HG03280 (cell line): ENCODE measurements around the gene CYP24A1.

Source experiments
- ATAC-seq: cut with Tn5 transposase; IDR thresholded peaks from one replicate; pipeline ENCODE4 v1.9.1; 2021; ENCODE audit warnings: mild to moderate bottlenecking, moderate library complexity; ENCODE audit not compliant: unreplicated experiment

CYP24A1 gene

DNA sequence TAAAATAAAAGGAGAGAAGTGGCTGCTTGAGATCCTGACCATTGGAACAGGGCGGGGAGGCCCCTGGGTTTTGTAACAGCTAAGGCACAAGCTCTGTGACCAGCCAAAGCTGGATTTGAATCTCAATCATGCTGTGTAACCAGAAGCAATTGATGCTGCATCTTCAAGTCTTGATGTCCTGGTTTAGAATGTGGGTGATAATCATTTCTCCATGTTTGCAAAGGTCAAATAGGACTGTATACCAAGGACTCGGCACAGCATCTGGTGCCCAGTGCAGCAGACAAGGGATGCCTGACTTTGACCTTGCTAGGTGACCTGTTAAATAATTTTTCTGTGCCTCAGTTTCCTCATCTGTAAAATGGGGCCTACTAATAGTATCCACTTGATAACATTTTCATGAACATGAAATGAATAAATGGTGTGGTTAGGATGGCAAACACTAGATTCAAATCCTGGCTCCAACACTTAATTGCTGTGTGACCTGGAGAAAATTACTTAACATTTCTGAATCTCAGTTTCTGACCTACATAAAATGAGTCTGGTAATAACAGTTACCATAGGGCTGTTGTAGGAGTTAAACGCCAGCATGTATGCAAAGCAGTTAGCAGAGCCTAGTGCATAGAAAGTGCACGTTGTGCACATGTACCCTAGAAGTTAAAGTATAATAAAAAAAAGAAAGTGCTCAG is 57.1 kb downstream of the CYP24A1 start:
- ATAC-seq: no peak

DNA sequence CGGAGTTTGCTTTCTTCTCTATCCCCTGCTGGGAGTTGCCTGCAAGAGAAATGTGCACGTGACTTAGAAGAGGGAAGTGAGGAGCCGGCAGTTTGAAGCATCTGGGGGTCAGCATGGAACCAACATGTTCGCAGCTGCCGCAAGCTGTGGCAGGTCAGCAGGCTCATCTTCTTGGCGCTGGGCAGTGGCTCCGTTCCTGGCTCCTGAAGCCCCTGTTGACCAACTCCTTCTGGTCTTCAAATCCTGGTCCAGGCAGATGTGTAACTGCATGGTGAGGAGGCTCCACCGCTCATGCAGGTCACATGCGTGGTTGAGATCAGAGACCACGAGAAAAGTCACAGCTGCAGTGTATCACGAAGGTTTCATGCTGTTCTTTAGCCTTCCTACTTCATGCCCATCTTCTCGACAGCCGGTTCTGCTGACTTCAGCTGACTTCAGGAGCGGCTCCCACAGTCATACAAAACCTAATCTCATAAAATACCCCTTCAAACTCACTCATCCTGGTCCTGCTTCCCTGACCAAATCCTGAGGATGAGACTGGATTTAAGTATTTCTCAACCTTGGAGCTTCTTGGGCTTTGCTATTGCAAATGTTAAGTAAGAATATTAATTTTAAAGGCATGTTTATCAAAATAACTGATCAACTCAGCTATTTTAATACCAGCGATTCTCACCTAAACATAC is 58.5 kb downstream of the CYP24A1 start:
- no peak for ATAC-seq

DNA sequence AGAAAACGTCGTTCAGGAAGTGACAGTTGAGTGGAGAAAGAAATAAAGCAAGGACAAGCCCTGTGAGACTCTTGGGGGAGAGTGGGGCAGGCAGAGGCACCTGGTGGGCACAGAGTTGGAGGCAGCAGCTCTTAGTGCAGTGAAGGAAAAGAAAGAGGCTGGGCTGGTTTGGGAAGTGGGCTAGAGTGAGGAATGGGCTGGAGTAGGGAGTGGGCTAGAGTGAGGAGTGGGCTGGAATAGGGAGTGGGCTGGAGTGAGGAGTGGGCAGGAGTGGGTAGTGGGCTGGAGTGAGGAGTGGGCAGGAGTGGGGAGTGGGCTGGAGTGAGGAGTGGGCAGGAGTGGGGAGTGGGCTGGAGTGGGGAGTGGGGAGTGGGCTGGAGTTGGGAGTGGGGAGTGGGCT is 59.7 kb downstream of the CYP24A1 start:
- ATAC-seq: no peak

DNA sequence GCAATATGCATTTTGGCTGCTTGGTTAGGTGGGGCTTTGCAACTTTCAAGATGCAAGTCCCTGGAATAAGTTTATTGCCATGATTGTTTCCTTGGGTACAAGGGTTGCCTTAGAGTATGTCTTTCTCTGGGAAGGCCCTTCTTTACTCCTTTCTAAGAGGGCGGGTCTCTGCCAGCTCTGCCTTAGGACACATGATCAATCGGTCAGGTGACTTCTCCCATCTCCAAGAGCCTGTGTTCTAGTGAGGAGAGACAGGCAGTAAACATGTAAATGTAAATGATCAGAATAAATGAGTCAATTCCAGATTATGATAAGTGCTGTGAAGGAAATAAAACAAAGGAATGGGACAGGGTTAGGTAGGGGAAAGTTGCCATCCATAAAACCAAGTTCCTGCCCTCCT is 60.2 kb downstream of the CYP24A1 start:
- ATAC-seq: no peak

DNA sequence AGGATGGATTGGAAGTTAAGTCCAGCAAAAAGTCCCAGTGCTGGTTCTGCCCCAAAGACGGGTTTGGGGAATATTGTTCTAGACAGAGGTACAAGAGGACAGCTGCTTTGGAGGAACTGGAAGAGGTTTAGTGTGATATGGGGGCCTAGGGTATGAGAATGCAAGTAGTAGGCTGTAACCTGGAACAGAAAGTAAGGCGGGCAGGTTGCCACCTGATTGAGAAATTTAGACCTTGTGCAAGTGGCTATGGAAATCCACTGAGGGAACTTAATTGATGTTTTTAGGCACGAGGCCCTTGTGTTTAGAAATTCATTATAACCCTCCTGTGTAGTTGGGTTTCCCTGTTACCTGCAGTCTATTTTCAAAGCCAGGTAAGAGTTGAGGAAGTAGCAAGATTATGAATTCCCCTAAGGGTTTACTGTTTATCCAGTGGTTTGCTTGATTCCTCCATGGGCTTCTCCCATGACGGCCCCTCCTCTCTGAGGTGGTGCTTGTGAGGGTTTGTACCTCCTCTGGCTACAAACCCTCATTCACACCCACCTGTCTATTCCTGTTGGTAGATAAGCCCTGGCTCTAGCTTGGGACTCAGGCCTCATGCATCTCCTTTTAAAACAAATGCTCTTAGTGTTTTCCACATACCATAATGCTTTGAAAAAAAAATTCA is 61.4 kb downstream of the CYP24A1 start:
- no peak for ATAC-seq

DNA sequence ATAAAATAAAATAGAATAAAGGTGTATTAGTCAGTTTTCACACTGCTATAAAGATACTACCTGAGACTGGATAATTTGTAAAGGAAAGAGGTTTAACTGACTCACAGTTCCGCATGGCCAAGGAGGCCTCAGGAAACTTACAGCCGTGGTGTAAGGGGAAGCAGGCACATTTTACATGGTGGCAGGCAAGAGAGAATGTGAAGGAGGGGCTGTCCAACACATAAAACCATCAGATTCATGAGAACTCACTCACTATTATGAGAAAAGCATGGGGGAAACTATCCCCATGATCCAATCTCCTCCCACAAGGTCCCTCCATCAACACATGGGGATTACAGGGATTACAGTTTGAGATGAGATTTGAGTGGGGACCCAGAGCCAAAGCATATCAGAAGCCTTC is 62.3 kb downstream of the CYP24A1 start:
- no peak for ATAC-seq

DNA sequence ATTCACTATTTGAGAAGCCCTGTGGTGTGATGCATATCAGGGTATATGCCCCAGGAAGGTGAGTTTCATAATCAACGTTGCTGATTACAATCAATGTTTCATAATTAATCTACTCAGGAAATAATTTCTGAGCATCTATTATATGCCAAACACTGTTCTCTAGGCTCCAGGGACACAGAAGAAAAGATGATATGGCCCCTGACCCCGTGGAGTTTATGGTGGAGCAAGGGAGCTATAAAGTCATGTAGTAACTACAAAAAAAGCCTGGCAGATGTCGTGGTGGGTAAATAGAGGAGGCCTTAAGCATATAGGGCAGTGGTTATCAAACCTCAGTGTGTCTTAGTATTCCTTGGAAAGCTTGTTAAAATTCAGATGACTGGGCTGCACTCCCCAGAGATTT is 63.3 kb downstream of the CYP24A1 start:
- ATAC-seq: no peak

DNA sequence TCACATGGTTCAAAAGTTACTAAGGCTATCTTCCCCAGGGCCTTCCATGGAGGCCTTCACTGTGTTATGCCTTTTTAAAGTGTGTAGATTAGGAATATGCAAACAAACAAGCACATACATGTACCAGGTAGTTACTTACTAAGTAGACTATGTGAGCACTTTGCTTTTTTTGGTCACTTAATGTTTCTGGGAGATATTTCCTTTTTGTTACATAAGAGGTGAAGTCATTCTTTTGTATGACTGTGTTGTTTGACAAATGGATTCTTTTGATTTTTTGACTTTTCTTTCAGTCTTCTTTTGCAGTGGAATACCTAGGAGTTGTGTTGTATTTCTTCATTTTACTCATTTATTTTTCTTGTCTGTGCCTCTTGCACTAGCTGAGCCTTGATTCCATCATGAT is 63.7 kb downstream of the CYP24A1 start:
- no peak for ATAC-seq

DNA sequence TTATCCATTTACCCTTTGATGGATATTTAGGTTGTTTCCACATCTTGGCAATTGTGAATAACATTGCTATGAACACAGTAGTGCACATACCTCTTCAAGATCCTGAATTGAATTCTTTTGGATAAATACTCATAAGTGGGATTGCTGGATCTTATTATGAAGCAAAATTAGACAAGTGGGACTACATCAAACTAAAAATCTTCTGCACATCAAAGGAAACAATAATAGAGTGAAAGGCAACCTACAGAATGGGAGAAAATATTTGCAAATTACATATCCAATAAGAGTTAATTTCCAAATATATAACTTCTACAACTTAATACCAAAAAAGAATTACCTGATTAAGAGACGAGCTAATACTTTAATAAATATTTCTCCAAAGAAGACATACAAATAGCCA is 65.0 kb downstream of the CYP24A1 start:
- ATAC-seq: no peak

DNA sequence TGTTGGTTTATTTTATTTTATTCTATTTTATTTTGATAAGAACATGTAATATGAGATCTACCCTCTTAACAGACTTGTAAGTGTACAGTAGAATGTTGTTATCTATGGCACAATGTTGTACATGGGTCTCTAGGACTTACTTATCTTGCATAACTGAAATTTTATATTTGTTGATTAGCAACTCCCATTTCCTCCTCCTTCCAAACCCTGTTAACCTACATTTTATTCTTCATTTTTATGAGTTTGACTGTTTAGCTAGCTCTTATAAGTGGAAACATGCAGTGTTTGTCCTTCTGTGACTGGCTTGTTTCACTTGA is 65.5 kb downstream of the CYP24A1 start:
- ATAC-seq: no peak

DNA sequence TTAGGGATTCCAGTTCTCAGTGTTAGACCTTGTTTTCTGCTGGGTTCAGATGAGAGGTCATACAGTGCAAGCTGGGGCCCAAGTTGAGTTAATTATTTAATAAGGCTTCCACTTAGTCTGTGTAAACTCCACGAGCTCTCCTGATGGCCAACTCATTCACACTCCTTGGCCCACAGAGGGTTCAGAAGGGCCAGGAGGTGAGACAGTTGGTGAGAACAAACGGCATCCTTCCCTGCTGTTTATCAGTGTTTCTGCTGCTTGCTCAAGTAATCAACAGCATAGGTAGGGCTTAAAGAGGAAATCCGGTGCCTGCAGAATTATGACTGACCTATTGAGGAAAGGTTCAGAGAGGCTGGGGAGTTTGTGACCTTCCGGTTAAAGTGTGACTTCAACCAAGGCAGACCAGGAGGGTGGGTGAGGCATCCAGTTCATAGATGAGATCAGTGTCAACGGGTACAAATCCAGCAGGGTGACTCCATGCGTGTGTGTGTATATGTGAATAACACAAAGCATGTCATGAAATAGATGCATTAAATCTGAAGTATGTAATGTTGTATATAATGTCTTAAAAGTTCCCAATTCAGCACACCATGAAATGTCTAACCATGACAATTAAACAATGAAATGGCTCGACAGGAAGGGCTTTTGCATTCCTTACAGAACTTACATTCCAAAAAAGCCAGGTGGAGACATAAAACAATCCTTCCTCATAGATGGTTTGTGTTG is 66.0 kb downstream of the CYP24A1 start:
- ATAC-seq: no peak

DNA sequence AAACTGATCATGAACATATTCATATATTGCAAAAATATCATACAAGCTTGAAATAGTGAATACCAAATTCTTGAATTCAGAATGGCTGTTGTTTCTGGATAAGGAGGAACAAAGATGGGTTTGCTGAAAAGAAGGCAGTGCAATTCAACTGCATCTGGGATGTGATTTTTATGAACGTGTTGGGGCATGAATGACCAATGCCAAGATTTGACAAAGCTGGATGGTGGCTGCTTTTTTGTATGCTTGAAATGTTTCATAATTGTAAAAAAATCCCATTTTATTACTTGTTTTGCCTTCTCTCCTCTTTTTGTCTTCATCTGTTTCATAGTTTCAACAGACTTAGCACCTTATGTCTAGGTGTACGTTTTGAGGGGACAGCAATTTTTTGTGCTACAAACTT is 66.6 kb downstream of the CYP24A1 start:
- ATAC-seq: no peak

DNA sequence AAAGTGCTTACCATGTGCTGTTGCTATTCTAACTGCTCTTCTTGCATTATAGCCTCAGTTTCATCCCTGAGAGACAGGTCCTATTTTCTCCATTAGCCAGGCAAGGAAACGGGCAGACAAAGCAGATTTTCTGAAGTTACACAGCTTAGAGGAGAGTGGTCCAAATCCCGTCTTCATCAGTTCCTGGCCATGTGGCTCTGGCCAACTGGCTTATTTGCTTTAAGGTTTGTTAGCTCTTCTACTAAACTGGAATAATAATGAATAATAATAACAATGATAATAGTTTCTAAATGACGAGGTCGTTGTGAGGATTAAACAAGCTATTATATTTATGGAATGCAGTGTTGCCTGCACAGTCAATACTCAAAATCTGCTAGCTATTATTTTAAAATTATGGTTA is 67.6 kb downstream of the CYP24A1 start:
- ATAC-seq: no peak

DNA sequence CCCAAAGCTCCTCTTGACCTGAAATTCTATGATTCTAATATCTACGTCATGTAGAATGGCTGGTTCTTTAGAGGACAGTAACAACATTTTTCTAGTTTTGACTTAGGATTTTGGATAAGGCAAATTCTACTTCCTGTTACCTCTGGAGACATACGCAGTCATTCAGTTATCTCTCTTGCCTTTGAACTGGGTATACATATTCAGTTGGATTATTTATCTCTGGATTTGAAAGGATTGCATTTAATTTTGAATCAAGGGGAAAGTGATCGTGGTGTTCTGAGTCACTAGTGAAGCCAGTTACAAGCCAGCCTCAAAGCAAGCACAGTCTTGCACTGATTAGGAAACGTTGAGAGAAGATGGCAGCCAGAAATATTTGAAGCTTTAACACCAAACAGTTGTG is 68.1 kb downstream of the CYP24A1 start:
- ATAC-seq: no peak

DNA sequence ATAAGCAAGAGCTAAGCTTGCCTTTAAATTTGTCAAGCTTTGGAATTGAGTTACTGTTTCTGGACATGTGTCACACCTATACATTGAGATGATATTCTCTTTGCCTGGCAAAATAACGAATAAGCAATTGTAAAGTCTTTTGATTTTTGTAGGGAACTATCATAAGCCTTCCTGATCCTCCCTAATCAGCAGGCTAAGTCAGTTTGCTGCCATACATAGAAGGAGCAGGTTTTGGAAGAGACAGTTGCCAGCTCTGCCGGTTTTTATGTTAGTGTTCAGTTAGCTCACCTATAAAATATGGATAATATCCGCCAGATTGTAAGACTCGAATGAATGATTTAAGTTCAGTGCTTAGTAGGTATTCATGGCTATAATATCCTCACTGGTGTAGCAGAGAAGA is 69.0 kb downstream of the CYP24A1 start:
- no peak for ATAC-seq

DNA sequence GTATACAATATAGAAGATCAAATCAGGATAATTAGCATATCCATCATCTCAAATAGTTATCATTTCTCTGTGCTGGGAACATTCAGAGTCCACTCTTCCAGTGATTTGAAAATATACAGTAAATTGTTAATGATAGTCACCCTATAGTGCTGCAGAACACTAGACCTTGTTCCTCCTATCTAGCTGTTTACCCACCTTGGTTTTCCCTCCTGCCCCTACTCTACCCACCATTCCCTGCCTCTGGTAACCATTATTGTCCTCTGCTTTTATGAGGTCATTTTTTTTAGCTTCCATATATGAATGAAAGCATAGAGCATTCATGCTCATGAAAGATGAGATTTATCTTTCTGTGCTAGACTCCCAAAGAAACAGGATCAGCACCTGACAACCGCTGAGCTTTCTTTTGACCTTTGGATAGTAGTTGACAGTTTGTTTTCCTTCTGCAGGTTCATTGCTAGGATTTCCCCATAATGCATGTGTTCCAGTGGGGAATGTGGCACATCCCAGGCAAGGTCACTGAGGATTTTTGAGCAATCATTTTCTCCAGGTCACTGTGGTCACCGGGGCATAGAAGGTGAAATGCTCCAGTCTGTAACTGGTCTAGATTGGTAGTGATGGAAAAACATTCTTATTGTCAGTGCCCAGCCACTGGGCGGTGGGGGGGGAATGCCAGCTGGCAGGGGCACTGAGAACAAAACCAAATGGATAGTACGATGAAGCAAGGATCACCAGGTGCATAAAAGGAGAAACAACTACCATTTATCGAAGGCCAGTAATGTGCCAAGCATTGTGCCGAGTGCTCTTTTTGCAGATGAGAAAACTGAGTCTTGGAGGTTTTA is 69.8 kb downstream of the CYP24A1 start:
- no peak for ATAC-seq
